K562 (cell line): ENCODE measurements around the gene VPS13D. TPM values are rescaled to one million over a fixed set of nuclear protein-coding genes. Genes with fewer than 3 reads are reported as not detected.

Source experiments
- ATAC-seq: fragments of 200-7000 bp; cut with Tn5 transposase; 3 replicates; pipeline ENCODE4 v1.9.1; 2020; ENCODE audit warnings: moderate library complexity
- BruUV-seq: library from RNA; stranded (reverse); fragments of 400-500 nt; replicated peaks from 2 replicates; lab custom pipeline; 2021; lab: Mats Ljungman, UMichigan
- CTCF ChIA-PET: fragments of 300-600 bp; formaldehyde crosslinking; extraction: SDS; loops from one replicate; lab custom pipeline; 2021; ENCODE audit warnings: low intra/inter-chr PET ratio; lab: Yijun Ruan, JAX
- POLR2A ChIA-PET: fragments of 300-600, 350-650 bp; sonication (Branson Sonifier 250); formaldehyde crosslinking; extraction: SDS; loops from one replicate; lab custom pipeline; 2021; ENCODE audit warnings: antibody characterized with exemption, inconsistent platforms; lab: Yijun Ruan, JAX
- DNase-seq, 4 experiments: peaks; one replicate each; pipeline versions ENCODE4 v3.0.0 to v3.0.0-alpha.2; 2011 to 2018; ENCODE audit warnings: low spot score in 3 of 4, mixed read lengths in 3 of 4; ENCODE audit errors: extremely low read depth in 1 of 4
- FAIRE-seq: peaks from 2 replicates; lab custom pipeline; 2011; peaks lifted over from hg19 to GRCh38; lab: Jason Lieb, UNC
- H2AFZ ChIP-seq: 2 replicates; pipeline ENCODE4 v1.6.0; 2011; ENCODE audit warnings: low read depth, low read length, control low read depth, inconsistent platforms
- H3K27ac ChIP-seq: fragments of 200-600 bp; 3 replicates; pipeline ENCODE4 v1.8.0; 2011; ENCODE audit warnings: low read depth, mild to moderate bottlenecking, control low read depth, inconsistent platforms, low read length, moderate library complexity, mixed read lengths; ENCODE audit errors: extremely low read depth
- H3K27me3 ChIP-seq, 2 experiments: fragments of 300-600 bp in 1 of 2; 2 replicates in 1 of 2; 3 replicates in 1 of 2; pipeline versions ENCODE4 v1.6.0 to v1.8.0; 2011; ENCODE audit warnings: inconsistent platforms in 2 of 2, low read length in 2 of 2, mild to moderate bottlenecking in 1 of 2, mixed read lengths in 1 of 2, moderate library complexity in 1 of 2; ENCODE audit not compliant: control insufficient read depth in 2 of 2, insufficient read depth in 2 of 2
- H3K36me3 ChIP-seq: fragments of 300-600 bp; 3 replicates; pipeline ENCODE4 v1.8.0; 2011; ENCODE audit warnings: mild to moderate bottlenecking, low read length, inconsistent platforms; ENCODE audit not compliant: control insufficient read depth, insufficient read depth
- H3K4me1 ChIP-seq, 2 experiments: fragments of 200-600 bp in 1 of 2; replicated peaks in 1 of 2; 2 replicates in 1 of 2; 3 replicates in 1 of 2; pipeline versions ENCODE4 v1.5.1 to v1.8.0; 2011; ENCODE audit warnings: inconsistent platforms in 2 of 2, low read length in 2 of 2, mild to moderate bottlenecking in 1 of 2, mixed read lengths in 1 of 2, moderate library complexity in 1 of 2; ENCODE audit not compliant: control insufficient read depth in 2 of 2, insufficient read depth in 2 of 2
- H3K4me2 ChIP-seq: 2 replicates; pipeline ENCODE4 v1.6.1; 2011; ENCODE audit warnings: low read length, control low read depth, inconsistent platforms, mixed read lengths; ENCODE audit not compliant: insufficient read depth
- H3K4me3 ChIP-seq: fragments of 200-600 bp; sonication (generic), shearing (Covaris generic); 2 replicates; pipeline ENCODE4 v1.5.1; 2016; ENCODE audit warnings: control low read depth, inconsistent platforms
- H3K79me2 ChIP-seq: fragments of 200-600 bp; 3 replicates; pipeline ENCODE4 v1.8.0; 2011; ENCODE audit warnings: low read length, inconsistent platforms; ENCODE audit not compliant: control insufficient read depth, insufficient read depth
- H3K9ac ChIP-seq, 2 experiments: 2 replicates each; pipeline versions ENCODE4 v1.6.0 to v1.6.1; 2011; ENCODE audit warnings: low read depth in 2 of 2, low read length in 2 of 2, control low read depth in 1 of 2, inconsistent platforms in 1 of 2, mild to moderate bottlenecking in 1 of 2, mixed read lengths in 1 of 2; ENCODE audit not compliant: insufficient read depth in 1 of 2
- H3K9me1 ChIP-seq: one replicate; pipeline ENCODE4 v1.6.0; 2011; ENCODE audit warnings: inconsistent platforms, mild to moderate bottlenecking, low read length, moderate library complexity; ENCODE audit not compliant: control insufficient read depth, insufficient read depth
- H3K9me3 ChIP-seq: replicated peaks from 2 replicates; pipeline ENCODE4 v1.5.1; 2011; ENCODE audit warnings: low read depth, low read length, inconsistent platforms; ENCODE audit not compliant: control insufficient read depth, insufficient read depth
- H4K20me1 ChIP-seq: replicated peaks from 2 replicates; pipeline ENCODE4 v1.6.1; 2011; ENCODE audit warnings: low read length, inconsistent platforms, mixed read lengths; ENCODE audit not compliant: control insufficient read depth, insufficient read depth
- ARID3B ChIP-seq: fragments of 250-450 bp; sonication (Bioruptor Pico); IDR thresholded peaks from 2 replicates; pipeline ENCODE4 v1.4.0; 2020; ENCODE audit warnings: borderline replicate concordance
- DNMT1 ChIP-seq: fragments of 450-650 bp; IDR thresholded peaks from 2 replicates; pipeline ENCODE4 v1.6.1; 2016; ENCODE audit warnings: antibody characterized with exemption, mild to moderate bottlenecking
- HDAC1 ChIP-seq, 2 experiments: fragments of 450-650 bp; IDR thresholded peaks; 2 replicates each; pipeline ENCODE4 v1.6.1; 2016 to 2017; ENCODE audit warnings: inconsistent platforms in 1 of 2, mild to moderate bottlenecking in 1 of 2, moderate library complexity in 1 of 2
- HDGF ChIP-seq: fragments of 450-650 bp; IDR thresholded peaks from 2 replicates; pipeline ENCODE4 v1.6.1; 2016
- POLR2H ChIP-seq: IDR thresholded peaks from 2 replicates; pipeline ENCODE4 v1.6.1; 2016; ENCODE audit warnings: missing genetic modification characterization, low read depth, mild to moderate bottlenecking, control low read depth, missing compliant biosample characterization, moderate library complexity
- RBM25 ChIP-seq: fragments of 200-400 bp; formaldehyde crosslinking; IDR thresholded peaks from 2 replicates; pipeline ENCODE4 v1.6.1; 2018; ENCODE audit warnings: low read length, low read depth, moderate library complexity; ENCODE audit not compliant: severe bottlenecking
- RCOR1 ChIP-seq, 2 experiments: IDR thresholded peaks; 2 replicates each; pipeline ENCODE4 v1.6.1; 2012; ENCODE audit warnings: low read depth in 2 of 2, low read length in 2 of 2, borderline replicate concordance in 1 of 2, improper control_type of control experiment in 1 of 2
- RNF219 ChIP-seq: fragments of 250-450 bp; sonication (Bioruptor Pico); IDR thresholded peaks from 2 replicates; pipeline ENCODE4 v1.5.0; 2022; ENCODE audit warnings: mild to moderate bottlenecking
- ZBTB34 ChIP-seq: fragments of 250-450 bp; sonication (Bioruptor Pico); IDR thresholded peaks from 2 replicates; pipeline ENCODE4 v1.8.0; 2021; ENCODE audit warnings: mild to moderate bottlenecking, moderate library complexity
- ZFP36 ChIP-seq: fragments of 150-350 bp; IDR thresholded peaks from 2 replicates; pipeline ENCODE4 v1.6.1; 2018; ENCODE audit warnings: low read length, low read depth; ENCODE audit not compliant: partially characterized antibody
- ZNF57 ChIP-seq: fragments of 450-650 bp; formaldehyde crosslinking; IDR thresholded peaks from 2 replicates; pipeline ENCODE4 v1.4.0; 2020; ENCODE audit warnings: mild to moderate bottlenecking, moderate library complexity
- in situ Hi-C: fragments of 300-500 bp; cut with MboI; formaldehyde crosslinking; loops from 4 replicates; pipeline ENCODE4 v1.15.0; 2018; ENCODE audit warnings: inconsistent platforms, mixed read lengths
- intact Hi-C: fragments of 100-400 bp; cut with micrococcal nuclease; formaldehyde crosslinking; loops from 2 replicates; pipeline ENCODE4 v1.14.2; 2022
- polyA plus RNA-seq, 8 experiments: library from polyadenylated mRNA; depleted of rRNA in 4 of 8; stranded (reverse) in 5 of 8; unstranded in 3 of 8; fragments of >200 nt; fragmentation: Nextera tagmentation in 2 of 8; fragmentation: Illumina TruSeq in 1 of 8; extraction: Ambion mirVana in 2 of 8; extraction: Trizol in 1 of 8; gene quantifications; 2 replicates each; pipeline versions ENCODE4 v1.2.1 to v1.2.3, GENCODE V29; 2011 to 2014; ENCODE audit warnings: inconsistent platforms in 1 of 8, missing spikeins in 1 of 8
- total RNA-seq, 7 experiments: library from RNA; depleted of rRNA in 6 of 7; stranded (reverse); fragments of >200 nt in 6 of 7; fragmentation: Illumina TruSeq in 2 of 7; extraction: Trizol in 2 of 7; gene quantifications; 2 replicates each; pipeline versions ENCODE4 v1.2.1 to v1.2.3, GENCODE V29; 2011 to 2021; ENCODE audit warnings: low replicate concordance in 1 of 7
- TF ChIP-seq, protein P1 (sequence below): fragments of 250-450 bp; sonication (Bioruptor Pico); IDR thresholded peaks from 2 replicates; pipeline ENCODE4 v1.8.0; 2021; ENCODE audit warnings: moderate library complexity, mild to moderate bottlenecking, inconsistent platforms

Gene VPS13D
- total and polyA plus RNA-seq, 9 of the 15 experiments (the other 6 are each of a cell fraction or from before 2014, with no cell fraction given) = 6.1 to 51.5 (median 38.5) TPM

- TF ChIP-seq RNF219 (CRISPR knock-in tag) (no peak), DNMT1 (peak; percentile 29; the same call in 1 of the 2 replicates)
Observed at GRCh38 chr1:12549460-12550349, 319.9 kb downstream of the VPS13D start (continued).

DNA sequence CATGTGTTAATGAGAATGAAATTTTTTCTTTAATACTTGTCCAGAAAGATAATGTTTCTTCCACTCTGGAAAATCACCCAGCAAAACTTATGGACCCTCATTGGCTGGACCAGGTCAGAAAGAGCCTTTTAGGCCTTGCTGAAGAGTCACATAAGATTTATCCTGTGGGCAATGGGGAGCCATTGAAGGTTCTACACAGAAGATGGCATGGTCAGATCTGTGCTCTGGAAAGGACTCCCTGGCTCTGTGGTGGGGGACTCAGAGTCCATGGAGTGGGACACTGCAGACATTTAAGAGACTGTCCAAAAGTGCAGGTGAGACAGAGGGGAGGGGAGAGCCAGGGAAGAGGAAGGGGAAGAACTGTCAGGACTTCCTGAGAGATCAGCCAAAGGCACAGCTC, 321.8 kb downstream of the VPS13D start:
- POLR2A ChIA-PET = interaction anchor here (0.6 to 1.0 kb wide), 3 partner anchors 10 to 20 kb away, joined by 3 to 4 read pairs (median 3); no protein-coding TSS in a partner anchor
- H4K20me1 ChIP-seq = no peaks in the 10 kb centered on the region
- FAIRE-seq (no peak), DNase-seq (no peak), ATAC-seq (no peak)
- H3K9me1 ChIP-seq = no peaks in the 10 kb centered on the region
- no peaks in the 10 kb centered on the region for H3K27me3 ChIP-seq
- H3K9me3 ChIP-seq = no peaks in the 10 kb centered on the region
- in situ Hi-C loops (no loop called here), intact Hi-C loops (no loop called here)
- no peaks in the 10 kb centered on the region for H3K79me2 ChIP-seq
- no peak overlapping the region for H3K4me2 ChIP-seq
- peaks cover 23 to 70% of the 10 kb centered on the region in 2 experiments for H3K4me1 ChIP-seq
- peak overlapping the region; percentile 52; the same call in 1 of the 2 replicates for H2AFZ ChIP-seq
- no peaks in the 10 kb centered on the region for H3K36me3 ChIP-seq
- no TSS peak for BruUV-seq
- peak overlapping the region in 1 of 2 experiments; percentile 79; a peak in 1 of 4 replicates for H3K9ac ChIP-seq
- no peak overlapping the region for H3K4me3 ChIP-seq
- CTCF ChIA-PET = no interaction called here
- no peak overlapping the region for H3K27ac ChIP-seq
- TF ChIP-seq RCOR1 (IDR thresholded peaks at IDR 0.05; ENCODE audit: borderline replicate concordance in 1 of 2, low read depth in 2 of 2, low read length in 2 of 2) (peak in 1 of 2 experiments; percentile 71; a peak in 1 of 4 replicates), ZNF57 (CRISPR knock-in tag) (no peak), HDGF (0 out of 2 replicates have a peak, but pooled peaks have one; percentile 35), RBM25 (peak; percentile 94), ZFP36 (peak; percentile 88), ARID3B (CRISPR knock-in tag) (no peak), HDAC1 (IDR thresholded peaks at IDR 0.05) (peak; percentile 22 to 58; a peak in 1 of 4 replicates), POLR2H (tag) (no peak), ZBTB34 (CRISPR knock-in tag) (no peak)
- TF ChIP-seq, protein P1, sequence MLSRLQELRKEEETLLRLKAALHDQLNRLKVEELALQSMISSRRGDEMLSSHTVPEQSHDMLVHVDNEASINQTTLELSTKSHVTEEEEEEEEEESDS (CRISPR knock-in tag) = no peak
